HG03095 (cell line): Measurements from ENCODE around the gene EGF.
"Not testable (repeated sequence)": the region's sequence is repeated elsewhere in the genome, so short reads cannot be mapped to it uniquely, and the experiment has no call there.

Experiments
- ATAC-seq: cut with Tn5 transposase; IDR thresholded peaks from one replicate; pipeline ENCODE4 v1.9.1; 2021; ENCODE audit warnings: moderate library complexity; ENCODE audit not compliant: unreplicated experiment

The EGF gene

DNA sequence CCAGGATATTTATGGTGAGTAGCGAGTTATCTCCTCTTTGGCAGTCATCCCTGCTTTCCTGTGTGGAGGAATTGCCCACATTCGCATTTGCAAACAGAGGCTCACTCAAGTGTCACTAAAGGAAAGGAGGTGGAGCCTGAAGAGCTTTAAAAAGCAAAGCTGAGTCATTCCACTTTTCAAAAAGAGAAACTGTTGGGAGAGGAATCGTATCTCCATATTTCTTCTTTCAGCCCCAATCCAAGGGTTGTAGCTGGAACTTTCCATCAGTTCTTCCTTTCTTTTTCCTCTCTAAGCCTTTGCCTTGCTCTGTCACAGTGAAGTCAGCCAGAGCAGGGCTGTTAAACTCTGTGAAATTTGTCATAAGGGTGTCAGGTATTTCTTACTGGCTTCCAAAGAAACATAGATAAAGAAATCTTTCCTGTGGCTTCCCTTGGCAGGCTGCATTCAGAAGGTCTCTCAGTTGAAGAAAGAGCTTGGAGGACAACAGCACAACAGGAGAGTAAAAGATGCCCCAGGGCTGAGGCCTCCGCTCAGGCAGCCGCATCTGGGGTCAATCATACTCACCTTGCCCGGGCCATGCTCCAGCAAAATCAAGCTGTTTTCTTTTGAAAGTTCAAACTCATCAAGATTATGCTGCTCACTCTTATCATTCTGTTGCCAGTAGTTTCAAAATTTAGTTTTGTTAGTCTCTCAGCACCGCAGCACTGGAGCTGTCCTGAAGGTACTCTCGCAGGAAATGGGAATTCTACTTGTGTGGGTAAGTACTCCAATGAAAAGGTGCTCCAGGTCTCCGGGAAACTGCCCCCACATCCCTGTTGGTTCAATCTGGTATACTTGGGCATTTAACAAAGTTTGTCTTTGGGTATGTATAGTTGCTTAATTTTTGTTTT is at the start of gene EGF:
TSS of gene EGF (plus strand) at position 178 of the 890 bp plus-strand sequence. CDS start at position 631, 453 bp downstream.
- no peak for ATAC-seq

DNA sequence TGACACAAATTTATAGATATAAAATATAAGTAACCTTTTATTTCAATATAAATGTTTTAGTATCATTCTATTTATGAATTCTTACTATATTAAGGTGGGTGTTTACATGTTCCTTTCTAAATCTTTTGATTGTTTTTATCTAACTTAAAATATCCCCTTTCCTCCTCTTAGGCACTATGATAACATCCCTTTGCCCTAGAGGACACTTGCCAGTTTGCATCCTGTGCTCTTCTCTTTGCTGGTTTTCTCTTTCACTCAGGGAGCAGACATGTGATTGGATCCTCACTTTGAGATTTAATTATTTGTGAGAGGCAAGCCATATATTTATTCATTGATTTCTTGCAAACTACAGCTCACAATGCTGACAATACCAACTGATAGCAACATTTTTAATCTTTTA is 48.5 kb upstream of the EGF start:
- ATAC-seq = no peak

DNA sequence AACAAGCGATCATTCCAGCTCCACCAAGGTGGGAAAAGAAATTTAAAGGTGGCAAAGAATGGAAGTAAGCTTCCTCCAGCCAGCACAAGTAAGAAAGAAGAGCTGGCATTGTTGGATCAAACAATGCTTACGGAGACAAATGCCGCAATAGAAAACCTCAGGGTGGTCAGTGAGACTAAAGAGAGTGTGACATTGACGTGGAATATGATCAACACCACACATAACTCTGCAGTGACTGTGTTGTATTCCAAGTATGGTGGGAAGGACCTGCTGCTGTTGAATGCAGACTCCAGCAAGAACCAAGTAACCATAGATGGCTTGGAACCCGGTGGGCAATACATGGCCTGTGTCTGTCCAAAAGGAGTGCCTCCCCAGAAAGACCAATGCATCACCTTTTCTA is 42.6 kb upstream of the EGF start:
- no peak for ATAC-seq

DNA sequence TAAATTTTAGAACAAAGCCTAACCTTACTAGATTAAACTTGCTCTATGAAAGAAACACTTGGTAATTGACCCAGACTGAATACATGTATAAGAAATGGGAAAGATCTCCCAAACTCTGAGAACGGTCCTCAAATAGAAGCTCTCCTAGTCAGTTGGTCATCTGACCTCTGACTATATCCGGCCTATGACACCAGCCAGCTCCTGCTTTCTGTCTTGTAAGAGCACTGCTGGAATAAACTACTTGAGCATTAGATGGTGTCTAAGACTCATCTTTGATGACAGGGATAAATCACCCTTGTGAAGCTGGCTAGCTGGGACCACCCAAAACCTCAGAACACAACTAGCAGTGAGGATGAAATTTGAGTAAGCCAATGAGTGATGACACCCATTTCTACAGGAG is 40.6 kb upstream of the EGF start:
- no peak for ATAC-seq

DNA sequence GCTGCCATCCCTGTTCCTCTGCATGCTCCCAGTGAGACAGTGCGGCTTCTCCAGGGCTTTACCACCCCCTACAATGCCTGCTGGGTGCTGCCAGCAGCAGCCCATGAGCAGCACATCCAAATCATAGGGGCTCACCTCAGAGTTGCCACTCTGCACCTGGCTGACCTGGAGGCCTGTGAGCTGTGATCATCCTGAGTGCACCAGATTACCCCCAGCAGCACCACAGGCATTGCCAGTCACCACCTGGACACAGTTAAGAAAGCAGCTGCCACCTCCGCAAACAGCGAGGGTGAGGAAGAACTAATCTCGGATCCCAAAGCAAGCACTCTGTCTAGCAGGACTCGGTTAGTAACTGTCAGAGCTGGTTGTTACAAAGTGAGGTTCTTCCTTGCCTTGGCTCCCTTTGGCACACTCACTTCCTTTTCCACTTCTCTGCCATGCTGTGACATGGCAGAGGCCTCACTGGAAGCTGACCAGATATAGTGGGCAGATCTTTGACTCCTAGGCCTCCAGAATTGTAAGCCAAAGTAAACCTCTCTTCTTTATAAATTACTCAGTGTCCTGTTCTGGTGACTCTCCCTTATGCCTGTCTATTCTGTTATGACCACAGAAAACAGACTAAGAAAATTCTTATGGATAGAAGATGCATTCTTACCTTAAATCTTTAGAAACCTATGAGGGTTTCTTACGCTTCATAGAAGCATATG is 39.6 kb upstream of the EGF start:
- no peak for ATAC-seq

DNA sequence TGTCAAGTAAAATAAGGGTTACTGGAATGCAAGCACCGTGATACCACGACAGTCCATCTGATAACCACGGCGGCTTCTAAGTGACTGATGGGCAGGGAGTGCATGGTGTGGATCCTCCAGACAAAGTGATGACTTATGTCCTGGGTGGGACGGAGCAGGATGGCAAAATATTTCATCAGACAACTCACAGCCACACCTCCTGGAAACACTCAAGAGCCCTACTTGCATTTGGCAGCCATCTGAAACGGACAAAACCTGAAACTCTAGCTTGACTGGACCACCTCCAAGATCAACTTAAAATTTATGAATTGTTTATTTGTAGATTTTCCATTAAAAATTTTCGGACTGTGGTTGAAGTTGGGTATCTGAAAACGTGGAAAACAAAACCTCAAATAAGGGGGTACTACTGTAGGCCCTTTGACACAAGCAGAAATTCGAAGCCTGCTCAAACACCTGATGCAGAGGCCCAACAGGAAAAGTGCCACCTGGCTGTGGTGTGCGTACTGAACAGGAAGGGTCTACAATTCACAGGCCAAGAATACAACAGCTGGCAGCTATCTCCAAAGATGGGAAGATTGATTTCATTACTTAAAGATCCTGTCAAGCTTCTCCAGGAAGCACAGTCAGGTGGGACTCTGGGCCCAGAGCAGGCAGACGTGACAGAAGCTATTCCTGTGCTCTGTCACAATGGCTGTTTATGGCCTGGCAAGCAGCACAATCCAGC is 38.7 kb upstream of the EGF start:
- ATAC-seq = no peak

DNA sequence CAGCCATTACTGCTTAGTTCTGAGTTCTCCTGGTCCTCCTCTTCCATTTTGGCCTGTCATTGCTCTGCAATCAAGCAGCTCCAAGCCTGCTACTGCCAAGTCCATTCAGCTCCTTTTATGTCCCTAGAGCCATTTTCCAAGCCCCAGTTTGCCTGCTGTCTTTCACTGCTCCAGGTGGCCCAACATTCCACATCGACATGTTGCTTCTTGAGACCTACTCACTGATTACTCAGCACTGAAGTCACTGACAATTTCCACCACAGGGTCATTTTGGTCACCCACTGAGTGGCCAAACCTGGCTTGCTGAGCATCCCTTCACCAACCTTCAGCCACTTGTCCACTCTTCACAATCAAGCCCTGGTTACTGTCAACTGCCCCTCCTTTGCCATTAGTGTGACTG is 37.6 kb upstream of the EGF start:
- no peak for ATAC-seq

DNA sequence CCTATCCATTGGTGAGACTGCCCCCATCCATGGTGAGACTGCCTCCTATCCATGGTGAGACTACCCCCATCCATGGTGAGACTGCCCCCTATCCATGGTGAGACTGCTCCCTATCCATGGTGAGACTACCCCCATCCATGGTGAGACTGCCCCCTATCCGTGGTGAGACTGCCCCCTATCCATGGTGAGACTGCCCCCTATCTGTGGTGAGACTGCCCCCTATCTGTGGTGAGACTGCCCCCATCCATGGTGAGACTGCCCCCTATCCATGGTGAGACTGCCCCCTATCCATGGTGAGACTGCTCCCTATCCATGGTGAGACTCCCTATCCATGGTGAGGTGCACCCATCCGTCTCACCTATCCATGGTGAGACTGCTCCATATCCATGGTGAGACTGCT is 37.1 kb upstream of the EGF start:
- ATAC-seq = not testable (repeated sequence)

DNA sequence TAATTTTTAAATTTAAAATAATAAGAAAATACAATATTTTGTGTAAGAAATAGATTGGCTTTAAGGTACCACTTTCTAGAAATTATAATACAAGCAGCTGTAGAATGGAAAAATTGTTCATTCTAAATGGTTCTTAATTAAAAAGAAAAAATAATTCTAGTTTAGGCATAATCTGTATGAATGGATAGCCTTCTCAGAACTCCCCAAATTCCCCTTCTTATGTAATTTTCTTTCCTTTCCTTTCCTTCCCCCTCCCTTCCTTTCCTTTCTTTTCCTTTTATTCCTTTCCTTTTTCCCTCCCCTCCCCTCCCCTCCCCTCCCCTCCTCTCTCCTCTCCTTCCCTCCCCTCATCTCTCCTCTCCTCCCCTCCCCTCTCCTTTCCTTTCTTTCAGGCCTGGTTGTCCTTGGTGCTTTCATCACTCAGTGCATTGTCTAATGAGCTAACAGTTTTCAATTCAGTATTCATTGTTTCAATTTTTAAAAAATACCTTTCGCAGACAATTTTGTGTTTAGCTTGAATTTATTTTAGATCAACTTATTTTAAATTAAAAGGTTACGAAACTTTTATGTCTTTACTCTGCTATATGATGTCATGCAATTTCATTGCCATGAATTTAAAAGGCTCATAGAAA is 35.9 kb upstream of the EGF start:
- no peak for ATAC-seq

DNA sequence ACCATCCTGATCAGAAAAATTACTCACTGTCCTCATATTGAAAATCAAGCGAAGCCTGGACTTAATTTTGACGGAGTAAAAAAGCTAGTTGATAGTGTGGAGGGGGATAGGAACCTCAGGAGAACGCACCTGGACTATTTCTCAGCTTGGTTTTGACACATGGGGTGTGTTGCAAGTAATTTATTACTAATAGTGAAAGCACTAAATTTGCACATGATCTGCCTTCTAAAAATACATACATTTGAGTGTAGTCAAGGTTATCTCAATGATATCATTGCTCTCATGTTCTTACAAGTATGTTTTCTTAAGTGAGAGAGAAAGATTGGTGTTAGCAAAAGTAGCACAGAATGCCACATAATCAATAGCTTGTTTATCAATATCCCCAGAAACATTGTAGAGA is 35.3 kb upstream of the EGF start:
- peak; percentile 87 for ATAC-seq

DNA sequence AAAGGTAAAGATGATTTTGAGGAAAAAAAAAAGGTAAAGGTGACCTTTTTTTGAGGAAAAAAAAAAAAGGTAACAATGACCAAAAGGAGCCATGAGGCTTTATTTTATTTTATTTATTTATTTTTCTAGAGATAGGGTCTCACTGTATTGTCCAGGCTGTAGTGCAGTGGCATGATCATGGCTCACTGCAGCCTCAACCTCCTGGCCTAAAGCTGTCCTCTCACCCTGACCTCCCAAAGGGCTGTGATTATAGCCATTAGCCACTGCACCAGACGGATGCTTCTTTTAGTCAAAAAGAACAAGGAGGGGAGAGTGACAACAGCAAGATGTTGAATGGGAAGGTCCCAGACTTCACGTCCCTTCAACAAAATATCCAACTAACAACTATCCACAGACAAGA is 34.3 kb upstream of the EGF start:
- ATAC-seq = no peak

DNA sequence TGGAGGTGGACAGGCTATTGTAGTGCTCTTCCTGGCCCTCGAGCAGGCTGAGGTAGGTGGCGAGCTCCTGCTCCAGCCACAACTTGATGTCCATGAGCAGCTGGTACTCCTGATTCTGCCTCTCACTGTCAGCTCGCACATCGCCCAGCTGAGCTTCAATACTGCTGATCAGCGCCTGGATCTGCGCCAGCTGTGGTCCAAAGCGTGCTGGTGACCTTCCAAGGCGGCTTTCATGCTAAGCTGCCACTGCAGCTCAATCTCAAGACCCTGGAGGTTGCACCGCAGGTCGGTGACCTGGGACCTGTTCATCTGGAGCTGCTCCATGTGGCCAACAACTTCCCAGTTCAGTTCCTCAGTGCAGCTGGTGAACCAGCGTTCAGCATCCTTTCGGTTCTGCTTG is 33.6 kb upstream of the EGF start:
- ATAC-seq = no peak

DNA sequence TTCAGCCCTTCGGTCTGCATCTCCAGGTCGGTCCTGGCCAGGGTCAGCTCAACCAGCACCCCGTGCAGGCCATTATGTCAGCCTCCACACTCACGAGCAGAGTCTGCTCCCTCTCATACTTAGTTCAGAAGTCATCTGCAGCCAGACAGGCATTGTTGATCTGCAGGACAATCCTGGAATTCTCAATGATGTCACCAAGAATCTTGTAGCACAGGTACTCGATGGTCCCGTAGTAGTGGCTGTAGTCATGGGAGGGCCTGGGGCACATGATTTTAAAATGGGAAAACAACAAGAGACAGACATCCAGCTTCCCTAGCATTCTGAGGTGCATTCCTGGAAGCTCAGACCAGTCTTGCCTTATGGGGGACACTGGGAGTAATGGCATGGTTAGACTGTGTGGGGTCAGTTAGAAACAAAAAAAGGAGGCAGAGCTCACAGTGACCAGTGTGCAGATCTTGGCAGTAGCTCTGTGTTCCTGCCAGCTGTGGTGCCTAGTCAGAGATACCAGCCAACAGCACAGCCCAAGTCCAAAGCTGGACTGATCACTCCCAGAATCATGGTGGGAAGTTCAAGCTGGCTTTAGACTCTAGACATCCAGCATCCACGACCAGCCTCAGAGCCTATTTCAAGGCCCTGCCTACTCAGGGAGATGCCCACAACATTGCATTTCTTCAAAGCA is 32.9 kb upstream of the EGF start:
- ATAC-seq = no peak

DNA sequence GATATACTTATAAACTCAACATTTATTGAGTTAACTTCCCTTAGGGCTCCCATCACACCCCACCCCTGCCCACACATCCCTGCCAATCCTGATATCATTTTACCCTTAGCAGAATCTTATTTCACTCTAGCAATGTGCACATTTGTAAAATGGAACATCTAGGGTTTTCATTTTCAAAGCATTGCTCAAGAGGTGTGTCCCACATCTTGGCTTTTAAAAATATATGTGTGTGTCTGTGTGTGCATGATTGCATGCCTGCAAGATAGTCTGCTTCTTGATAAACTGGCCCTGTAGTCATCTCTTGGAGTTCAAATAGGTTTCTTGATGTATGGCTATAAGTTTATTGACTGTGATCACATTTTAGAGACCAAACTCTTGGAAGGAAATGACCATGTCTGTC is 26.4 kb upstream of the EGF start:
- ATAC-seq = no peak

DNA sequence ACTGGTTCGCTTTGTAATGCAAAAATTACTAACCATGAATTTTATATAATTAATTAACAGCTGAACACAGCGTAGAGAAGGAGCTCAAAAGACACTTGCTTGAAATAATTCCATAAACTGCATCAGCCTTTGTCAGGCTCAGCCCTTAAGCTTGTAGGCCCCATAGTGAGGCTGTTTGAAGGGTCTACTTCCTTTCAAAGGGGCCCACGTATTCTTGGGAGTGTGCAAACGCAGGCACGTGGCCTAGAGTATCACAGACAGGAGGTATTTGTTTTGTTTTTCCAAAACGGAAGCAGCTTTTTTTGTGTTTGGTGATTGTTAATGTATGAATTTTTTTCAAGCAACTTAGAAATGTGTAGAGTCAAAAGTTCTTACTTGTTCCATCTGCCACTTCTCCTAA is 25.6 kb upstream of the EGF start:
- ATAC-seq = no peak

DNA sequence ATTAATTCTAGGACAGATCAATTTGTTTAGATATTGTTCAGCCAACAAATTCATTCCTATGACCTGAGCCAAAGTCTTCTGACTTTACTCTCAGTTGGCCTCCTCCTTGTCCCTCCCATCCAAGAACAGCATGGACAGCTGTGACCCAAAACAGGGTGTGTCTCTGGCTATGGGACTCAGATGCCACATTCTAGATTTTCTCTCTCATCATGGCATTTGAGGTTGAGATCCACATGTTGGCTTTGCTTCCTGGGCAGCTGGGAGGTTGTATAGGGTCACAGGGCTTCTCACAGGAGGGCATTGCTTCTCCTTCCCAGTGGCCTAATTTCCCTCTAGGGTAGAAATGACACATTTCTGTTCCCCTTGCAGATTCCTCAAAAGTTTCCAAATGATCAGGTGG is 22.6 kb upstream of the EGF start:
- no peak for ATAC-seq

DNA sequence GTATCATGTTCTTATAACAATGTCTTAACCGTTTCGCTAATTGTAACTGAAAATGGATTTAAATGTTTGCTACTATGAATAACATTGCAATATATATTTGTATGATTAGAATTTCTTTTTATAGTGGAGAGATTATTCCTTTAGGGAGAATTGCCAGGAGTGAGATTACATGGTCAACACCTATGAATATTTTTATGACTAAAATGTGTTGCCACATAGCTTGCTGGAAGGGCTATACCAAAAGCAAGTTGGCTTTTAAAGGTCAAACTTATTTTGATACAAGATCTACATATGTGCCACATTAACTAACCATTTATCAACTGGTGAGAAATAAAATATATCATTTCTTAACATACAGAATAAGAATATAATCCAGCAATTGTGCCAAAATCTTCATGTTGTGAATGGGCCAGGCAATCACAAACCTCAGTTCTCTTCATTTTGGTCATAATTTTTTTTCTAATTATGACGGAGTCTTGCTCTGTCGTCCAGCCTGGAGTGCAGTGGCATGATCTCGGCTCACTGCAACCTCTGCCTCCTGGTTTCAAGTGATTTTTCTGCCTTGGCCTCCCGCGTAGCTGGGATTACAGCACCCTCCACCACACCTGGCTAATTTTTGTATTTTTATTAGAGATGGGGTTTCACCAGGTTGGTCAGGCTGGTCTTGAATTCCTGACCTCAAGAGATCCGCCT is 10.0 kb upstream of the EGF start:
- ATAC-seq = no peak

DNA sequence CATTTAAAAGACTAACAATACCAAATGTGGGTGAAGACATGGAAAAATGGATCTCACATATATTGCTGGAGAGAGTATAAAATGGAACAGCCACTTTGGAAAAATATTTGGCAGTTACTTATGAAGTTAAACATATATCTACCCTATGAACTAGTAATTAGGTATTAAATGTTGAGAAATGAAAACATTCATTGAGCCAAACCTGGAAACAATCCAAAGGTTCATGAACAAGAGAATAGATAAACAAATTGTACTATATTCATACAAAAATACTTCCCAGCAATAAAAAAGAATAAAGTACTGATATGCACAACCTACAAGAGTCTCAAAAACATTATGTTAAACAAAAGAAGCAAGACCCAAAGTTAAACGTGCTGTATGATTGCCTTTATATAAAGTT is 4.0 kb upstream of the EGF start:
- no peak for ATAC-seq

DNA sequence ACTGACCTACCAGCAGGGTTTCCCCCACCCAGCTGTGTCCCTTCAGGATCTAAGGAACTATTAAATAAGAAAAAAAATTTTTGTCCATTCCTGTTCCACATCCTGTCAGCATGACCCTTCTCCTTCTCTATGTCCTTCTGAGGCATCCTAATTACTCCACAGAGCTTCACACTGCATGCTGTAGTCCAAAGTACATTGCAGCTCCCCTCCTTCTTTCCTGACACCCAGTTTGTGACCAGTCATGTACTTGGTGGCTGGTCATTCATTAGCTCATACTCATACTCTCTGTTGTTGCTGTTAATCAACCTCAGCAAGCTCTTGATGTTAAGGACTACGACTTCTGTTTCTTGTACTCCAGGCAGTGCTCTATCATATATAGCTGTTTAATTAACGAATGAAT is 2.4 kb upstream of the EGF start:
- no peak for ATAC-seq

DNA sequence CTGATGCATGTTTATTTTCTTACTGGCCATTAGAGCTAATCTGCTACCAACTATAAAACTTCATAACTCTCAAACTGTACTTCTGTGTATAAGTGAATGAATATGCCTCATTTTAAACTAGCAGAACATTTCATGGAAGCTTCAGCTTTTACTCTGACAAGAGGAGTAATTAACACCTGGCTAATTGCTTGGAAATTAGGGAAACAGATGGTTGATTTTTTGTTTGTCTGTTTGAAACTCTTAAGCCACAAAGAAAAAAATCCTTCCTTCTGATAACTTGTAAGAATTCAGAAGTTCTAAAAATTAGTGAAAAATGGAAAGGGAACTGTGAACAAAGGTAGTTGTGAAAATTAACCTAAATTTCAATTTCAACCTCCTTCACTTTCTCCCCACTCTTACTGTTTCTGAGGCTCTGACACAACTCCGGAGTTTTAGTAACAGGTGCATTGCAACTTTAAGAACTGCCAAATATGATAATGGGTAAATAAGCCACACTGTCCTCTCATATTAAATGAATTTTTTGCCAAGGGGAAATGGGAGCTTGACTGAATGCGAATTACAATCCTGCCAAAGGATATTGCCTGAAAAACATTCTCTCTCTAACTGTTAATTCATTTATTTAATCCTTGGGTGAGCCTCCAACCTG is 1.0 kb downstream of the EGF start:
- no peak for ATAC-seq
